A549 (cell line): ENCODE data around the gene FAM120B.

Experiments used
- CHD4 ChIP-seq: fragments of 200-600 bp; sonication (generic); IDR thresholded peaks from 2 replicates; pipeline ENCODE4 v1.6.1; 2016; ENCODE audit warnings: antibody characterized with exemption, mild to moderate bottlenecking, borderline replicate concordance
- FOSL2 ChIP-seq, 2 experiments: fragments of 450-650 bp in 1 of 2; fragments of >200 bp in 1 of 2; sonication (Bioruptor Twin) in 1 of 2; formaldehyde crosslinking; IDR thresholded peaks; 2 replicates each; pipeline versions ENCODE4 v1.5.0 to v1.6.1; 2016 to 2020; ENCODE audit warnings: mild to moderate bottlenecking in 1 of 2, moderate library complexity in 1 of 2
- KDM5A ChIP-seq: fragments of 200-600 bp; sonication (generic); IDR thresholded peaks from 2 replicates; pipeline ENCODE4 v1.6.1; 2016; ENCODE audit warnings: antibody characterized with exemption, mild to moderate bottlenecking
- NR3C1 ChIP-seq: fragments of >200 bp; sonication (Bioruptor Twin); formaldehyde crosslinking; IDR thresholded peaks from 3 replicates; pipeline ENCODE4 v1.6.1; 2017
- TF ChIP-seq, protein P1 (sequence below): fragments of >200 bp; sonication (Bioruptor Twin); formaldehyde crosslinking; IDR thresholded peaks from 3 replicates; pipeline ENCODE4 v1.5.1; 2016

DNA sequence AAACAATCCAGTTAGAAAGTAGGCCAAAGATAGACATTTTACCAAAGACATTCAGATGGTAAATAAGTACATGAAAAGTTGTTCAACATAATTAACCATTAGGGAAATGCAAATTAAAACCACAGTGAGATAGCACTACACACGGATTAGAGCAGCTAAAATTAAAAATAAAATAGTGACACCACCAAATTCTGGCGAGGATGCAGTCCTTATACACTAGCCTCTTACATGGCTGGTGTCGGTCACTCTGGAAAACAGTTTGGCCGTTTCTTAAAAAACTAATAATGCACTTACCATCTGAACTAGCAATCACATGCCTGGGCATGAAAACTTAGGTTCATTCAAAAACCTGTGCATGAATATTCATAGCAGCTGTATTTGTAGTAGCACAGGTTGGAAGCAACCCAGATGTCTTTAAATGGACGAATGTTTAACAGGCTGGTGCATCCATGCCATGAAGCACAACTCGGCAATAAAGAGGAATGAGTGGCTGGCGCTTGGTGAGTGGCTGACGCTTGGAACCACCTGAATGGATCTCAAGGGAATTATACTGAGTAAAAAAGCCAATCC is 77.0 kb downstream of the FAM120B start:
- TF ChIP-seq NR3C1 (no peak), FOSL2 (IDR thresholded peaks at IDR 0.05) (no peak), FOSL2 (CRISPR knock-in tag; IDR thresholded peaks at IDR 0.05) (no peak), KDM5A (no peak), CHD4 (no peak)
- TF ChIP-seq, protein P1, sequence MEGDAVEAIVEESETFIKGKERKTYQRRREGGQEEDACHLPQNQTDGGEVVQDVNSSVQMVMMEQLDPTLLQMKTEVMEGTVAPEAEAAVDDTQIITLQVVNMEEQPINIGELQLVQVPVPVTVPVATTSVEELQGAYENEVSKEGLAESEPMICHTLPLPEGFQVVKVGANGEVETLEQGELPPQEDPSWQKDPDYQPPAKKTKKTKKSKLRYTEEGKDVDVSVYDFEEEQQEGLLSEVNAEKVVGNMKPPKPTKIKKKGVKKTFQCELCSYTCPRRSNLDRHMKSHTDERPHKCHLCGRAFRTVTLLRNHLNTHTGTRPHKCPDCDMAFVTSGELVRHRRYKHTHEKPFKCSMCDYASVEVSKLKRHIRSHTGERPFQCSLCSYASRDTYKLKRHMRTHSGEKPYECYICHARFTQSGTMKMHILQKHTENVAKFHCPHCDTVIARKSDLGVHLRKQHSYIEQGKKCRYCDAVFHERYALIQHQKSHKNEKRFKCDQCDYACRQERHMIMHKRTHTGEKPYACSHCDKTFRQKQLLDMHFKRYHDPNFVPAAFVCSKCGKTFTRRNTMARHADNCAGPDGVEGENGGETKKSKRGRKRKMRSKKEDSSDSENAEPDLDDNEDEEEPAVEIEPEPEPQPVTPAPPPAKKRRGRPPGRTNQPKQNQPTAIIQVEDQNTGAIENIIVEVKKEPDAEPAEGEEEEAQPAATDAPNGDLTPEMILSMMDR, result no peak
